IMR-90 (cell line): ENCODE measurements around the gene ZNF711. TPM values are rescaled to one million over a fixed set of nuclear protein-coding genes. Genes with fewer than 3 reads are reported as not detected.

Source experiments
- ATAC-seq: fragments of 200-7000 bp; cut with Tn5 transposase; 2 replicates; pipeline ENCODE4 v1.9.1; 2020; ENCODE audit warnings: low read depth, mild to moderate bottlenecking, moderate library complexity
- BruUV-seq: library from RNA; stranded (reverse); fragments of 400-500 nt; replicated peaks from 2 replicates; lab custom pipeline; 2021; lab: Mats Ljungman, UMichigan
- CTCF ChIA-PET: fragments of 300-600 bp; formaldehyde crosslinking; extraction: SDS; loops from one replicate; lab custom pipeline; 2021; ENCODE audit warnings: antibody characterized with exemption; lab: Yijun Ruan, JAX
- POLR2A ChIA-PET: fragments of 300-600 bp; sonication (Branson Sonifier 250); formaldehyde crosslinking; loops from one replicate; lab custom pipeline; 2022; ENCODE audit warnings: antibody characterized with exemption; ENCODE audit not compliant: unreplicated experiment; lab: Charles Lee
- DNase-seq: peaks from one replicate; pipeline ENCODE4 v3.0.0; 2013
- H2AFZ ChIP-seq: replicated peaks from 2 replicates; pipeline ENCODE3; 2013; ENCODE audit warnings: low read length, mild to moderate bottlenecking; ENCODE audit not compliant: poor library complexity
- H2AK5ac ChIP-seq: 2 replicates; pipeline ENCODE4 v1.6.1; 2013; ENCODE audit warnings: low read depth, low read length, inconsistent platforms
- H2AK9ac ChIP-seq: replicated peaks from 2 replicates; pipeline ENCODE3; 2013; ENCODE audit warnings: mild to moderate bottlenecking, low read depth, low read length, moderate library complexity; ENCODE audit not compliant: poor library complexity
- H2BK120ac ChIP-seq: 2 replicates; pipeline ENCODE4 v1.6.1; 2013; ENCODE audit warnings: low read depth, low read length, inconsistent platforms
- H2BK15ac ChIP-seq: 3 replicates; pipeline ENCODE4 v1.6.1; 2013; ENCODE audit warnings: low read depth, low read length, inconsistent platforms
- H2BK20ac ChIP-seq: 2 replicates; pipeline ENCODE4 v1.6.1; 2013; ENCODE audit warnings: low read depth, mild to moderate bottlenecking, inconsistent platforms, low read length, moderate library complexity
- H2BK5ac ChIP-seq: 2 replicates; pipeline ENCODE4 v1.6.1; 2013; ENCODE audit warnings: mild to moderate bottlenecking, low read depth, low read length, inconsistent platforms; ENCODE audit not compliant: poor library complexity, severe bottlenecking
- H3K14ac ChIP-seq: replicated peaks from 2 replicates; pipeline ENCODE4 v1.6.1; 2013; ENCODE audit warnings: low read depth, low read length, inconsistent platforms
- H3K18ac ChIP-seq: 2 replicates; pipeline ENCODE4 v1.6.1; 2013; ENCODE audit warnings: low read depth, low read length, control low read depth
- H3K23ac ChIP-seq: 2 replicates; pipeline ENCODE4 v1.6.1; 2013; ENCODE audit warnings: low read depth, low read length, inconsistent platforms
- H3K27ac ChIP-seq: 2 replicates; pipeline ENCODE4 v1.5.1; 2013; ENCODE audit warnings: mild to moderate bottlenecking, control low read depth, low read length; ENCODE audit not compliant: insufficient read depth
- H3K27me3 ChIP-seq: 2 replicates; pipeline ENCODE4 v1.6.1; 2013; ENCODE audit warnings: low read length; ENCODE audit not compliant: control insufficient read depth, insufficient read depth
- H3K36me3 ChIP-seq: 2 replicates; pipeline ENCODE4 v1.6.1; 2013; ENCODE audit warnings: low read length, mixed read lengths; ENCODE audit not compliant: control insufficient read depth, insufficient read depth
- H3K4ac ChIP-seq: 2 replicates; pipeline ENCODE4 v1.6.1; 2013; ENCODE audit warnings: low read depth, low read length, inconsistent platforms
- H3K4me1 ChIP-seq: 2 replicates; pipeline ENCODE4 v1.6.1; 2013; ENCODE audit warnings: low read length, mixed read lengths; ENCODE audit not compliant: control insufficient read depth, insufficient read depth
- H3K4me2 ChIP-seq: 2 replicates; pipeline ENCODE4 v1.6.1; 2013; ENCODE audit warnings: low read depth, mild to moderate bottlenecking, control low read depth, low read length, moderate library complexity
- H3K4me3 ChIP-seq: 2 replicates; pipeline ENCODE4 v1.5.1; 2013; ENCODE audit warnings: low read depth, mild to moderate bottlenecking, control low read depth, low read length, moderate library complexity; ENCODE audit not compliant: insufficient read depth
- H3K56ac ChIP-seq: 2 replicates; pipeline ENCODE4 v1.6.1; 2013; ENCODE audit warnings: low read length, inconsistent platforms; ENCODE audit not compliant: insufficient read depth; ENCODE audit errors: extremely low read depth
- H3K79me1 ChIP-seq, 2 experiments: 2 replicates each; pipeline ENCODE4 v1.6.1; 2013; ENCODE audit warnings: low read length in 2 of 2, inconsistent platforms in 1 of 2, low read depth in 1 of 2
- H3K9ac ChIP-seq: 2 replicates; pipeline ENCODE4 v1.6.1; 2013; ENCODE audit warnings: low read depth, low read length, control low read depth
- H3K9me1 ChIP-seq: 2 replicates; pipeline ENCODE4 v1.6.1; 2013; ENCODE audit warnings: low read length, inconsistent platforms; ENCODE audit not compliant: insufficient read depth
- H3K9me3 ChIP-seq: 2 replicates; pipeline ENCODE4 v1.6.1; 2013; ENCODE audit warnings: low read length; ENCODE audit not compliant: control insufficient read depth, insufficient read depth
- H4K20me1 ChIP-seq: 2 replicates; pipeline ENCODE4 v1.6.1; 2013; ENCODE audit warnings: low read length, inconsistent platforms; ENCODE audit not compliant: insufficient read depth
- H4K5ac ChIP-seq: 2 replicates; pipeline ENCODE4 v1.6.1; 2013; ENCODE audit warnings: mild to moderate bottlenecking, low read depth, low read length, control low read depth
- H4K8ac ChIP-seq, 2 experiments: 2 replicates each; pipeline ENCODE4 v1.6.1; 2013; ENCODE audit warnings: low read depth in 2 of 2, low read length in 2 of 2, control low read depth in 1 of 2, inconsistent platforms in 1 of 2
- H4K91ac ChIP-seq: 2 replicates; pipeline ENCODE4 v1.6.1; 2013; ENCODE audit warnings: low read depth, low read length, inconsistent platforms; ENCODE audit not compliant: insufficient read depth
- BHLHE40 ChIP-seq: fragments of 150-350 bp; IDR thresholded peaks from 2 replicates; pipeline ENCODE4 v1.6.1; 2016; ENCODE audit warnings: mild to moderate bottlenecking, low read depth, low read length
- CEBPB ChIP-seq: IDR thresholded peaks from 2 replicates; pipeline ENCODE4 v1.6.1; 2012; ENCODE audit warnings: low read depth, low read length, improper control_type of control experiment
- CHD1 ChIP-seq: IDR thresholded peaks from 2 replicates; pipeline ENCODE4 v1.6.1; 2012; ENCODE audit warnings: low read depth, low read length, improper control_type of control experiment
- FOS ChIP-seq: fragments of 150-350 bp; IDR thresholded peaks from 2 replicates; pipeline ENCODE4 v1.6.1; 2016; ENCODE audit warnings: low read depth, low read length
- MAFK ChIP-seq: IDR thresholded peaks from 2 replicates; pipeline ENCODE4 v1.6.1; 2012; ENCODE audit warnings: low read depth, low read length, improper control_type of control experiment
- MAZ ChIP-seq: IDR thresholded peaks from 2 replicates; pipeline ENCODE4 v1.6.1; 2012; ENCODE audit warnings: low read depth, mild to moderate bottlenecking, low read length, improper control_type of control experiment, moderate library complexity, borderline replicate concordance
- MXI1 ChIP-seq: IDR thresholded peaks from 2 replicates; pipeline ENCODE4 v1.6.1; 2012; ENCODE audit warnings: low read depth, mild to moderate bottlenecking, low read length, moderate library complexity, borderline replicate concordance
- NFE2L2 ChIP-seq: fragments of 150-350 bp; IDR thresholded peaks from 2 replicates; pipeline ENCODE4 v1.6.1; 2016; ENCODE audit warnings: low read depth, mild to moderate bottlenecking, low read length
- POLR2A ChIP-seq: IDR thresholded peaks from 2 replicates; pipeline ENCODE4 v1.6.1; 2012; ENCODE audit warnings: mild to moderate bottlenecking, low read depth, low read length
- RAD21 ChIP-seq: IDR thresholded peaks from 2 replicates; pipeline ENCODE4 v1.6.1; 2012; ENCODE audit warnings: low read length, improper control_type of control experiment
- RCOR1 ChIP-seq: IDR thresholded peaks from 2 replicates; pipeline ENCODE4 v1.6.1; 2012; ENCODE audit warnings: mild to moderate bottlenecking, low read length, improper control_type of control experiment; ENCODE audit not compliant: insufficient replicate concordance
- RFX5 ChIP-seq: IDR thresholded peaks from 2 replicates; pipeline ENCODE4 v1.8.0; 2012; ENCODE audit warnings: low read depth, mild to moderate bottlenecking, low read length, moderate library complexity
- SMC3 ChIP-seq: fragments of 150-350 bp; IDR thresholded peaks from 2 replicates; pipeline ENCODE4 v1.6.1; 2016; ENCODE audit warnings: low read depth, mild to moderate bottlenecking, antibody characterized with exemption, low read length, moderate library complexity
- WGBS, 2 experiments: methylation state at CpG; one replicate each; pipeline versions ENCODE4 v1.1.5 to v1.1.7; 2013; ENCODE audit warnings: missing lambda C conversion rate in 2 of 2; ENCODE audit not compliant: insufficient read length in 1 of 2; ENCODE audit errors: extremely low coverage in 2 of 2; 5-methylcytosine and 5-hydroxymethylcytosine counted together
- dilution Hi-C: fragments of 300-500 bp; cut with HindIII; formaldehyde crosslinking; loops from one replicate; pipeline ENCODE4 v1.14.3; 2018; ENCODE audit warnings: low sequenced_read_pairs; ENCODE audit not compliant: unreplicated experiment
- in situ Hi-C: fragments of 300-500 bp; cut with MboI; formaldehyde crosslinking; loops from 3 replicates; pipeline ENCODE4 v1.14.3; 2019; ENCODE audit warnings: low sequenced_read_pairs, inconsistent platforms, mixed read lengths
- intact Hi-C: fragments of 100-400 bp; cut with micrococcal nuclease; formaldehyde crosslinking; loops from 2 replicates; pipeline ENCODE4 v1.10.0; 2022
- polyA plus RNA-seq, 3 experiments: library from polyadenylated mRNA; depleted of rRNA; stranded (reverse); fragments of >200 nt; gene quantifications; 2 replicates each; pipeline ENCODE4 v1.2.3, GENCODE V29; 2012; ENCODE audit warnings: low replicate concordance in 1 of 3
- total RNA-seq: library from RNA; depleted of rRNA; stranded (reverse); fragments of >200 nt; gene quantifications from 2 replicates; pipeline ENCODE4 v1.2.3, GENCODE V29; 2012
- TF ChIP-seq, protein P1 (sequence below): fragments of 150-350 bp; IDR thresholded peaks from 2 replicates; pipeline ENCODE4 v1.6.1; 2017; ENCODE audit warnings: mild to moderate bottlenecking, antibody characterized with exemption, low read length, low read depth
- TF ChIP-seq, protein P2 (sequence below): conservative IDR thresholded peaks from 2 replicates; pipeline ENCODE4 v1.5.1; 2012; ENCODE audit warnings: mild to moderate bottlenecking, low read depth, low read length, improper control_type of control experiment
- TF ChIP-seq, protein P3 (sequence below): fragments of 150-350 bp; IDR thresholded peaks from 2 replicates; pipeline ENCODE4 v1.6.1; 2016; ENCODE audit warnings: low read depth, mild to moderate bottlenecking, low read length, moderate library complexity, borderline replicate concordance

The ZNF711 gene
- total and polyA plus RNA-seq, 2 of the 4 experiments (the other 2 are of a cell fraction): 2.3 to 2.9 TPM

DNA sequence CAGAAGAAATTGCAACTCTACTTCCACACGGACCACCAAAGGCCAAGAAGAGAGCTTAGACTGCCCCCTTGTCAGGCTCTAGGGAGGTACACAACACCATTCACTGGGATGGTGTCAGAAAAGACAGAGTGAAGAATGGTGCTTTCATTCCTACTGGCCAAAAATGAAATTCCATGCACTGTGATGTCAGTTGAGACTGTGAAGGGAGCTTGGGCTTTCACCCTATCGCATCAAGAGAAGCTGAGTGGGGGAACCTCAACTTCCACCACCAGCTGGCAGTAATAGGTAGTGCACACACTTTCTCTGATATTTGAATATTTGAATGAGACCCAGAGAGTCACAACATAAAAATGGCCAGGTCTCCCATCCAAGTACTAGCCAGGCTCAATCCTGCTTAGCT lies 65.9 kb downstream of the ZNF711 start:
- BruUV-seq: no TSS peak
- intact Hi-C loops (no loop called here), in situ Hi-C loops (no loop called here), dilution Hi-C loops (no loop called here)
- ChIA-PET CTCF (no interaction called here), POLR2A (no interaction called here)
- Histone ChIP-seq H2BK20ac (no peak overlapping the region), H2BK5ac (no peak overlapping the region), H3K18ac (no peak overlapping the region), H3K4me2 (no peak overlapping the region), H2AFZ (no peak overlapping the region), H3K36me3 (no peaks in the 10 kb centered on the region), H3K4me1 (no peaks in the 10 kb centered on the region), H4K91ac (no peak overlapping the region), H2AK5ac (no peak overlapping the region), H3K9me1 (no peaks in the 10 kb centered on the region), H2BK120ac (no peak overlapping the region), H3K9ac (no peak overlapping the region), H3K4me3 (no peak overlapping the region), H2BK15ac (no peak overlapping the region), H4K5ac (no peak overlapping the region), H3K27me3 (no peaks in the 10 kb centered on the region), H4K8ac (no peak overlapping the region), H3K79me1 (no peaks in the 10 kb centered on the region), H2AK9ac (no peak overlapping the region), H3K14ac (no peak overlapping the region), H3K27ac (no peak overlapping the region), H3K23ac (no peak overlapping the region), H4K20me1 (no peaks in the 10 kb centered on the region), H3K56ac (no peak overlapping the region), H3K4ac (no peak overlapping the region), H3K9me3 (no peaks in the 10 kb centered on the region)
- DNase-seq (no peak), ATAC-seq (no peak)
- no CpG with 5 or more reads among the region's 2 CpGs for WGBS, 2 experiments
- TF ChIP-seq RCOR1 (no peak), MAZ (no peak), BHLHE40 (no peak), NFE2L2 (no peak), CHD1 (no peak), RAD21 (no peak), SMC3 (no peak), RFX5 (no peak), POLR2A (no peak), FOS (no peak), MXI1 (no peak), CEBPB (no peak), MAFK (no peak)
- TF ChIP-seq, protein P1, sequence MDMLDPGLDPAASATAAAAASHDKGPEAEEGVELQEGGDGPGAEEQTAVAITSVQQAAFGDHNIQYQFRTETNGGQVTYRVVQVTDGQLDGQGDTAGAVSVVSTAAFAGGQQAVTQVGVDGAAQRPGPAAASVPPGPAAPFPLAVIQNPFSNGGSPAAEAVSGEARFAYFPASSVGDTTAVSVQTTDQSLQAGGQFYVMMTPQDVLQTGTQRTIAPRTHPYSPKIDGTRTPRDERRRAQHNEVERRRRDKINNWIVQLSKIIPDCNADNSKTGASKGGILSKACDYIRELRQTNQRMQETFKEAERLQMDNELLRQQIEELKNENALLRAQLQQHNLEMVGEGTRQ: no peak
- TF ChIP-seq, protein P2, sequence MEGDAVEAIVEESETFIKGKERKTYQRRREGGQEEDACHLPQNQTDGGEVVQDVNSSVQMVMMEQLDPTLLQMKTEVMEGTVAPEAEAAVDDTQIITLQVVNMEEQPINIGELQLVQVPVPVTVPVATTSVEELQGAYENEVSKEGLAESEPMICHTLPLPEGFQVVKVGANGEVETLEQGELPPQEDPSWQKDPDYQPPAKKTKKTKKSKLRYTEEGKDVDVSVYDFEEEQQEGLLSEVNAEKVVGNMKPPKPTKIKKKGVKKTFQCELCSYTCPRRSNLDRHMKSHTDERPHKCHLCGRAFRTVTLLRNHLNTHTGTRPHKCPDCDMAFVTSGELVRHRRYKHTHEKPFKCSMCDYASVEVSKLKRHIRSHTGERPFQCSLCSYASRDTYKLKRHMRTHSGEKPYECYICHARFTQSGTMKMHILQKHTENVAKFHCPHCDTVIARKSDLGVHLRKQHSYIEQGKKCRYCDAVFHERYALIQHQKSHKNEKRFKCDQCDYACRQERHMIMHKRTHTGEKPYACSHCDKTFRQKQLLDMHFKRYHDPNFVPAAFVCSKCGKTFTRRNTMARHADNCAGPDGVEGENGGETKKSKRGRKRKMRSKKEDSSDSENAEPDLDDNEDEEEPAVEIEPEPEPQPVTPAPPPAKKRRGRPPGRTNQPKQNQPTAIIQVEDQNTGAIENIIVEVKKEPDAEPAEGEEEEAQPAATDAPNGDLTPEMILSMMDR: no peak
- TF ChIP-seq, protein P3, sequence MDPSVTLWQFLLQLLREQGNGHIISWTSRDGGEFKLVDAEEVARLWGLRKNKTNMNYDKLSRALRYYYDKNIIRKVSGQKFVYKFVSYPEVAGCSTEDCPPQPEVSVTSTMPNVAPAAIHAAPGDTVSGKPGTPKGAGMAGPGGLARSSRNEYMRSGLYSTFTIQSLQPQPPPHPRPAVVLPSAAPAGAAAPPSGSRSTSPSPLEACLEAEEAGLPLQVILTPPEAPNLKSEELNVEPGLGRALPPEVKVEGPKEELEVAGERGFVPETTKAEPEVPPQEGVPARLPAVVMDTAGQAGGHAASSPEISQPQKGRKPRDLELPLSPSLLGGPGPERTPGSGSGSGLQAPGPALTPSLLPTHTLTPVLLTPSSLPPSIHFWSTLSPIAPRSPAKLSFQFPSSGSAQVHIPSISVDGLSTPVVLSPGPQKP: no peak
